ENCODE data around the gene BEGAIN. TPM values are rescaled to one million over a fixed set of nuclear protein-coding genes. Genes with fewer than 3 reads are reported as not detected.

The BEGAIN gene
- total RNA-seq, 2 donors from 2014 or later: 0.74 to 0.99 TPM

DNA sequence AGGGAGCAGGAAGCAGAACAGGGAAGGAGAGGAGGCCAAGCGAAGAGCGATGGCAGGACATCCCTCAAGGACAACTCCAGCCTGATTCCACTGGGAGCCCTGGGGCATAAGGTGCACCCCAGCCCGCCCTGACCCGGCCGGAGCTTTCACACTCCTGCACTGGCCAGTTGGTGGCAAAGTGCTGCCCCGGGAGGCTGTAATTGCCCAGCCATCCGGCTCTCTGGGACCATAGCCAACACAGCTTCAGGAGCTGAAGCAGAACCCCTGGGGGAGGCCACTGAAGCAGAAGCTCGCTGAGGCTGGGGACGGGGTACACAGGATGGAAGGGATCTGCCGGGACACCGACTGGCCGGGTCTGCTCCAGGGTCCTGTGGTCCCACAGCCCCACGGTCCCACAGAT is 41.9 kb upstream of the BEGAIN start:
- no peak for DNase-seq
- intact Hi-C loops (cut with DNase I): no loop called here
- no peak overlapping the region for H3K4me3 ChIP-seq
- TF ChIP-seq, protein P1, sequence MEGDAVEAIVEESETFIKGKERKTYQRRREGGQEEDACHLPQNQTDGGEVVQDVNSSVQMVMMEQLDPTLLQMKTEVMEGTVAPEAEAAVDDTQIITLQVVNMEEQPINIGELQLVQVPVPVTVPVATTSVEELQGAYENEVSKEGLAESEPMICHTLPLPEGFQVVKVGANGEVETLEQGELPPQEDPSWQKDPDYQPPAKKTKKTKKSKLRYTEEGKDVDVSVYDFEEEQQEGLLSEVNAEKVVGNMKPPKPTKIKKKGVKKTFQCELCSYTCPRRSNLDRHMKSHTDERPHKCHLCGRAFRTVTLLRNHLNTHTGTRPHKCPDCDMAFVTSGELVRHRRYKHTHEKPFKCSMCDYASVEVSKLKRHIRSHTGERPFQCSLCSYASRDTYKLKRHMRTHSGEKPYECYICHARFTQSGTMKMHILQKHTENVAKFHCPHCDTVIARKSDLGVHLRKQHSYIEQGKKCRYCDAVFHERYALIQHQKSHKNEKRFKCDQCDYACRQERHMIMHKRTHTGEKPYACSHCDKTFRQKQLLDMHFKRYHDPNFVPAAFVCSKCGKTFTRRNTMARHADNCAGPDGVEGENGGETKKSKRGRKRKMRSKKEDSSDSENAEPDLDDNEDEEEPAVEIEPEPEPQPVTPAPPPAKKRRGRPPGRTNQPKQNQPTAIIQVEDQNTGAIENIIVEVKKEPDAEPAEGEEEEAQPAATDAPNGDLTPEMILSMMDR (IDR thresholded peaks at IDR 0.05): no peak
- no peak overlapping the region for H3K9ac ChIP-seq (ENCODE audit: low read depth in 2 of 2, low read length in 2 of 2)
- H3K27ac ChIP-seq: no peak overlapping the region
- H3K27me3 ChIP-seq: no peaks in the 10 kb centered on the region
- H3K36me3 ChIP-seq: no peaks in the 10 kb centered on the region
- no peaks in the 10 kb centered on the region for H3K4me1 ChIP-seq
- H3K9me3 ChIP-seq: no peaks in the 10 kb centered on the region

DNA sequence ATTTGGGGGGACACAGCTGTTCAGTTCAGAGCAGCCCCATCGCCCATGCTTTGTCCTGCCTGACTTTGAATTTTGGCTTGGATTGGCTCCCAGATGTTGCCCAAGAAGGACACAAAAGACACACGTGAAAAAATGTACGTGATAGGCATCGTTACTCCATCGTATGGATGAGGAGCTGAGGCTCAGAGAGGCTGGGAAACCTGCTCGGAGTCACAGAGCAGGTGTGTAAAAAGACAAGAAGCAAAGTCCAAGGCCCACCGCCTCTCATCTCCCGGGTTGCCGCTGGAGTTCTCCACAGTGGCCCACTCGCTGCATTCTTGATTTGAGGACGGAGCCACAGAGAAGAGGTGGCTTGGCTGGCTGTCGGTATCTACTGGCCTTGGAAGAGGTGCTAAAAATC is 41.0 kb upstream of the BEGAIN start:
- TF ChIP-seq, protein P1 (IDR thresholded peaks at IDR 0.05): no peak
- DNase-seq: no peak
- Histone ChIP-seq H3K4me3 (no peak overlapping the region), H3K27ac (no peak overlapping the region), H3K27me3 (no peaks in the 10 kb centered on the region), H3K4me1 (no peaks in the 10 kb centered on the region), H3K36me3 (no peaks in the 10 kb centered on the region), H3K9ac (ENCODE audit: low read depth in 2 of 2, low read length in 2 of 2) (no peak overlapping the region), H3K9me3 (no peaks in the 10 kb centered on the region)
- intact Hi-C loops (cut with DNase I): no loop called here

DNA sequence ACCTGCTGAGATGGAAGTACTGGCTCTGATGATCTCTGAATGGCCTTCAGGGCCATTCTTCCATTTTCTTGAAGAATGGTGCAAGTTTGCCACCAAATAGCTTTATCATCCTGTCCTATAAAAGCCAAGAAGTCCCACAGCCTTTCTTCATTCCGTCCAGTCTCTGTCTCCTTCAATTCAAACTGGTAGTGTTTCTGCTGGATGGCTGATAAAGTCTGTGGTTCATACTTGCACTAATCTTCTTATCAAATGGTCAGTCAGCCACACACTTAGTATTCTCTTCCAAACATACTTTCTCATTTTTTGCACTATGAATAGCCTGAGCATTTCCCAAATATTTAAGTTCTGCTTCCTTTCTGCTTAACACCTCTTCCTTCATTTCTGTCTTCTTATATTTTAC is 39.4 kb upstream of the BEGAIN start:
- H3K9ac ChIP-seq (ENCODE audit: low read depth in 2 of 2, low read length in 2 of 2): no peak overlapping the region
- TF ChIP-seq, protein P1 (IDR thresholded peaks at IDR 0.05): no peak
- no peak overlapping the region for H3K27ac ChIP-seq
- H3K36me3 ChIP-seq: no peaks in the 10 kb centered on the region
- intact Hi-C loops (cut with DNase I): no loop called here
- no peaks in the 10 kb centered on the region for H3K4me1 ChIP-seq
- DNase-seq: no peak
- no peaks in the 10 kb centered on the region for H3K9me3 ChIP-seq
- H3K4me3 ChIP-seq: no peak overlapping the region
- H3K27me3 ChIP-seq: no peaks in the 10 kb centered on the region

DNA sequence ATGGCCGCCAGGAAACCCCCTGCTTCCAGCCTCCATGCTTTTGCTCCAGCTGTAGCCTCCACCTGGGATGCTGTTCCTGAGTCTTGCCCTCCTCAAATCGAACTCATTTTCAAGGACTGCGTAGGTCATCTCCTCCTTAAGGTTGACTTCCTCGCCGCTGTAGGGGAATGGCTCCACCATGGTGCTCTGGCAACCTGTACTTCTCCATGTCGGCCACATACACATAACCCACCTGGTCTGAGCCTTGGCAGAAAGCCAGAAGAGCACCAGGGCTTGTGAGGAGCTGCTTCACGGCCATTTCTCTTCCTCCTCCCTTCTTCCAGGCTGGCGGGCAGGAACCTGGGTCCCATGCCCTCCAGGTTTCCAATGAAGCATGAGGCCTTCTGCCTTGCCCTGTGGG is 36.7 kb upstream of the BEGAIN start:
- no peak overlapping the region for H3K9ac ChIP-seq (ENCODE audit: low read depth in 2 of 2, low read length in 2 of 2)
- no peaks in the 10 kb centered on the region for H3K4me1 ChIP-seq
- TF ChIP-seq, protein P1 (IDR thresholded peaks at IDR 0.05): no peak
- intact Hi-C loops (cut with DNase I): no loop called here
- no peak overlapping the region for H3K4me3 ChIP-seq
- H3K27ac ChIP-seq: no peak overlapping the region
- DNase-seq: no peak
- H3K27me3 ChIP-seq: no peaks in the 10 kb centered on the region
- no peaks in the 10 kb centered on the region for H3K36me3 ChIP-seq
- no peaks in the 10 kb centered on the region for H3K9me3 ChIP-seq

DNA sequence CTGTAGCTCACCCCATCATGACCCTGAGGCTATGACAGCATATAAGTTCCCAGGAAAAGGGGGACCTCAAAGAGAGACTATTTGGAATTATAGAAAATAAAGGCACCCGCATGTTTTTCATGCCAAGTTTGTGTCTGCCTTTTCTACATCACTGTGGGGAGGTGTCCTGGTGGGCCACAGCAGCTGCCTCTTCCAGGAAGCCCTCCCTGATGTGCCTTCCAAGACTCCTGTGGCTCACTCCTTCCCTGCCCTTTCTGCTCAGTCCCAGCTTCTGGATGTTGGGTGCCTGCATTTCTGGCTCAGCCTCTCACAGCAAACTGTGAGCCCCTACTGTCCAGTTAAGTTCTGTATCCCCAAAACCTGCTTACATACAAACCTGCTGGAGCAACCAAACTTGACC is 36.3 kb upstream of the BEGAIN start:
- no peak for DNase-seq
- TF ChIP-seq, protein P1 (IDR thresholded peaks at IDR 0.05): no peak
- Histone ChIP-seq H3K9me3 (no peaks in the 10 kb centered on the region), H3K4me3 (no peak overlapping the region), H3K36me3 (no peaks in the 10 kb centered on the region), H3K9ac (ENCODE audit: low read depth in 2 of 2, low read length in 2 of 2) (no peak overlapping the region), H3K4me1 (no peaks in the 10 kb centered on the region), H3K27ac (no peak overlapping the region), H3K27me3 (no peaks in the 10 kb centered on the region)
- intact Hi-C loops (cut with DNase I): no loop called here
